Measurements from ENCODE around the gene LDOC1.
"Not testable (repeated sequence)": the region's sequence is repeated elsewhere in the genome, so short reads cannot be mapped to it uniquely, and the experiment has no call there.

Gene LDOC1

DNA sequence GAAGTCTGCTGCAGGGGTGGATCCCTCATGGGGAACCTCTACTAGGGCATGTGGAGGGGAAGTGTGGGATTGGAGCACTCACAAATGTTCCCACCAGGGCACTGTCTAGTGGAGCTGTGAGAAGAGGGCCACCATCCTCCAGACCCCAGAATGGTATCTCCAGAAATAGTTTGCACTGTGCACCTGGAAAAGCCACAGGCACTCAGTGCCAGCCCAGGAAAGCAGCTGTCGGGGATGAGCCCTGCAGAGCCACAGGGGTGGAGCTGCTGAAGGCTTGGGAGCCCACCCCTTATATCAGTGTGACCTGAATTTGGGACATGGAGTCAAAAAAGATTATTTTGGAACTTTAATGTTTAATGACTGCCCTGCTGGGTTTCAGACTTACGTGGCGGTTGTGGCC is 25.0 kb upstream of the LDOC1 start:
- Histone ChIP-seq H3K27me3 (ENCODE audit: insufficient read depth, low read depth) (no peaks in the 10 kb centered on the region), H3K36me3 (ENCODE audit: insufficient read depth) (no peaks in the 10 kb centered on the region), H3K79me2 (ENCODE audit: insufficient read depth, low read depth) (no peaks in the 10 kb centered on the region), H2AFZ (ENCODE audit: low read depth) (no peak overlapping the region), H3K4me1 (ENCODE audit: low read depth, poor library complexity, severe bottlenecking) (no peaks in the 10 kb centered on the region), H3K4me2 (no peak overlapping the region), H3K27ac (no peak overlapping the region), H4K20me1 (ENCODE audit: insufficient read depth) (no peaks in the 10 kb centered on the region), H3K9ac (no peak overlapping the region), H3K4me3 (IDR thresholded peaks at IDR 0.05; ENCODE audit: insufficient read depth, low read depth, low read length) (no peak overlapping the region)
- TF ChIP-seq, protein P1, sequence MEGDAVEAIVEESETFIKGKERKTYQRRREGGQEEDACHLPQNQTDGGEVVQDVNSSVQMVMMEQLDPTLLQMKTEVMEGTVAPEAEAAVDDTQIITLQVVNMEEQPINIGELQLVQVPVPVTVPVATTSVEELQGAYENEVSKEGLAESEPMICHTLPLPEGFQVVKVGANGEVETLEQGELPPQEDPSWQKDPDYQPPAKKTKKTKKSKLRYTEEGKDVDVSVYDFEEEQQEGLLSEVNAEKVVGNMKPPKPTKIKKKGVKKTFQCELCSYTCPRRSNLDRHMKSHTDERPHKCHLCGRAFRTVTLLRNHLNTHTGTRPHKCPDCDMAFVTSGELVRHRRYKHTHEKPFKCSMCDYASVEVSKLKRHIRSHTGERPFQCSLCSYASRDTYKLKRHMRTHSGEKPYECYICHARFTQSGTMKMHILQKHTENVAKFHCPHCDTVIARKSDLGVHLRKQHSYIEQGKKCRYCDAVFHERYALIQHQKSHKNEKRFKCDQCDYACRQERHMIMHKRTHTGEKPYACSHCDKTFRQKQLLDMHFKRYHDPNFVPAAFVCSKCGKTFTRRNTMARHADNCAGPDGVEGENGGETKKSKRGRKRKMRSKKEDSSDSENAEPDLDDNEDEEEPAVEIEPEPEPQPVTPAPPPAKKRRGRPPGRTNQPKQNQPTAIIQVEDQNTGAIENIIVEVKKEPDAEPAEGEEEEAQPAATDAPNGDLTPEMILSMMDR (conservative IDR thresholded peaks at IDR 0.05; ENCODE audit: low read depth, low read length): no peak

DNA sequence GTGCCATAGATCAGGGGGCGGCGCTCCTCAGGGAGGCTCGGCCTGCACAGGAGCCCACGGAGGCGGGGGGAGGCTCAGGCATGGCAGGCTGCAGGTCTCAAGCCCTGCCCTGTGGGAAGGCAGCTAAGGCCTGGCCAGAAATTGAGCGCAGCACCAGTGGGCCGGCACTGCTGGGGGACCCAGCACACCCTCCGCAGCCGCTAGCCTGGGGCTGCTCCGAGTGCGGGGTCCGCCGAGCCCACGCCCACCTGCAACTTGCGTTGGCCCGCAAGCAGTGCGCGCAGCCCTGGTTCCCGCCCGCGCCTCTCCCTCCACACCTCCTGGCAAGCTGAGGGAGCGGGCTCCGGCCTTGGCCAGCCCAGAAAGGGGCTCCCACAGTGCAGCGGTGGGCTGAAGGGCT is 11.6 kb upstream of the LDOC1 start:
- not testable (repeated sequence) for H2AFZ ChIP-seq (ENCODE audit: low read depth); H4K20me1 ChIP-seq (ENCODE audit: insufficient read depth); H3K4me1 ChIP-seq (ENCODE audit: low read depth, poor library complexity, severe bottlenecking); H3K79me2 ChIP-seq (ENCODE audit: insufficient read depth, low read depth); H3K4me3 ChIP-seq (IDR thresholded peaks at IDR 0.05; ENCODE audit: insufficient read depth, low read depth, low read length); H3K36me3 ChIP-seq (ENCODE audit: insufficient read depth); H3K27ac ChIP-seq; H3K9ac ChIP-seq; H3K27me3 ChIP-seq (ENCODE audit: insufficient read depth, low read depth); H3K4me2 ChIP-seq

DNA sequence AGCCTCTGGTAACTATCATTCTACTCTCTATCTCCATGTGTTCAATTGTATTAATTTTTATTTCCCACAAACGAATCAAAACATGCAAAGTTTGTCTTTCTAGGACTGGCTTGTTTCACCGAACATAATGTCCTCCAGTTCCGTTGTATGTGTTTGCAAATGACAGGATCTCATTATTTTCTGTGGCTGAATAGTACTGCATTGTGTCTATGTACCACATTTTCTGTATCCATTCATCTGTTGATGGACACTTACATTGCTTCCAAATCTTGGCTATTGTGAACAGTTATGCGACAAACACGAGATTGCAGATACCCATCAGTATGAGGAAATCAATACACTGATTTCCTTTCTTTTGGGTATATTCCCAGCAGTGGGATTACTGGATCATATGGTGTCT is 8.4 kb upstream of the LDOC1 start:
- H3K36me3 ChIP-seq (ENCODE audit: insufficient read depth): no peaks in the 10 kb centered on the region
- H3K4me2 ChIP-seq: no peak overlapping the region
- H3K9ac ChIP-seq: no peak overlapping the region
- H3K27me3 ChIP-seq (ENCODE audit: insufficient read depth, low read depth): no peaks in the 10 kb centered on the region
- no peak overlapping the region for H2AFZ ChIP-seq (ENCODE audit: low read depth)
- TF ChIP-seq, protein P1 (conservative IDR thresholded peaks at IDR 0.05; ENCODE audit: low read depth, low read length): no peak
- H3K4me3 ChIP-seq (IDR thresholded peaks at IDR 0.05; ENCODE audit: insufficient read depth, low read depth, low read length): no peak overlapping the region
- H3K4me1 ChIP-seq (ENCODE audit: low read depth, poor library complexity, severe bottlenecking): no peaks in the 10 kb centered on the region
- H3K27ac ChIP-seq: no peak overlapping the region
- no peaks in the 10 kb centered on the region for H3K79me2 ChIP-seq (ENCODE audit: insufficient read depth, low read depth)
- no peaks in the 10 kb centered on the region for H4K20me1 ChIP-seq (ENCODE audit: insufficient read depth)

DNA sequence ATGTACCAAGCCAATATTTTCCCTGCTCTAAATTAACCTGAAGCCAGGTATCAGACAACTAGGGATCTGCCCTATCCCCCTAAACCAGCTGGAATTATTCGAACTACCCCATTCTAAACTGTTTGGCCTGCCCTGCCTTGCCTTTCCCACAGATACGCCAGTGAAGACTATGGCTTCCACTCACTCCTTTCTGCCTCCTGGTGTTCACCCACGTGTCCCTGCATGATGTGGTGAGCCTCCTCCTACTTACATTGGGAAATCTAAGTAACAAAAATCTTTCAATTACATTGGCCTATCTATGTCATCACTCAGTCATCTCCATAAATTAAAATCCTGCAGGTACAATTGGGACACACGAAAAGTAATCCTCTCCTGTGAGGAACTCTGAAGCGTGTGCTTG is 6.1 kb upstream of the LDOC1 start:
- Histone ChIP-seq H3K9ac (no peak overlapping the region), H3K4me3 (IDR thresholded peaks at IDR 0.05; ENCODE audit: insufficient read depth, low read depth, low read length) (no peak overlapping the region), H3K27ac (no peak overlapping the region), H3K27me3 (ENCODE audit: insufficient read depth, low read depth) (no peaks in the 10 kb centered on the region), H3K4me2 (no peak overlapping the region), H2AFZ (ENCODE audit: low read depth) (no peak overlapping the region), H3K4me1 (ENCODE audit: low read depth, poor library complexity, severe bottlenecking) (no peaks in the 10 kb centered on the region), H3K36me3 (ENCODE audit: insufficient read depth) (no peaks in the 10 kb centered on the region), H3K79me2 (ENCODE audit: insufficient read depth, low read depth) (no peaks in the 10 kb centered on the region), H4K20me1 (ENCODE audit: insufficient read depth) (no peaks in the 10 kb centered on the region)
- TF ChIP-seq, protein P1 (conservative IDR thresholded peaks at IDR 0.05; ENCODE audit: low read depth, low read length): no peak

DNA sequence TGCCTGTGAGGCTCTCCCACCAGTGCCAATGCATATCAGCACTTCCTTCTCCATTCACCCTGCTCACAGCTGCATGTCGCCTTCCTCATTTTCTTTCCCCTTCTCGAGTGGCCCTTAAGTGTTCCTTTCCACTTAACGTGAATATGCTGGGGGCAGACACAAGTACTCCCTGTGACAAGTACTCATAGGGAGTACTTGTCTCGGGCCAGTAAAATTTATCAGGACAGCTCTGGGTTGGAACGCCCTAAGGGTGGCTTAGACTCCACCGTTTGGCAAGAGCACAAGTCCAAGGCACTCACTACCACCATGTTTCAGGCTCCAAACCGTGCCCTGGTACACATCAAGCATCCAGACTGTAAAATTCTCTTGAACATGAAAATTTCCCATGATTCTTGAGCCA is 3.9 kb upstream of the LDOC1 start:
- H3K36me3 ChIP-seq (ENCODE audit: insufficient read depth): no peaks in the 10 kb centered on the region
- no peak overlapping the region for H3K27ac ChIP-seq
- H3K4me3 ChIP-seq (IDR thresholded peaks at IDR 0.05; ENCODE audit: insufficient read depth, low read depth, low read length): no peak overlapping the region
- H3K27me3 ChIP-seq (ENCODE audit: insufficient read depth, low read depth): no peaks in the 10 kb centered on the region
- H3K9ac ChIP-seq: no peak overlapping the region
- peaks cover 6% of the 10 kb centered on the region; the same call in 1 of the 2 replicates for H3K79me2 ChIP-seq (ENCODE audit: insufficient read depth, low read depth)
- H2AFZ ChIP-seq (ENCODE audit: low read depth): no peak overlapping the region
- H3K4me2 ChIP-seq: no peak overlapping the region
- H4K20me1 ChIP-seq (ENCODE audit: insufficient read depth): no peaks in the 10 kb centered on the region
- H3K4me1 ChIP-seq (ENCODE audit: low read depth, poor library complexity, severe bottlenecking): no peaks in the 10 kb centered on the region
- TF ChIP-seq, protein P1 (conservative IDR thresholded peaks at IDR 0.05; ENCODE audit: low read depth, low read length): no peak

All from KMS-11 (cell line).